HG03558 (cell line): Measurements from ENCODE around the gene VPS13A.
A peak's percentile ranks its signal among the peaks of the same experiment; 100 is the strongest.
"Not testable (repeated sequence)": the region's sequence is repeated elsewhere in the genome, so short reads cannot be mapped to it uniquely, and the experiment has no call there.

Experiments
- ATAC-seq: cut with Tn5 transposase; IDR thresholded peaks from one replicate; pipeline ENCODE4 v1.9.1; 2021; ENCODE audit warnings: moderate number of reproducible peaks; ENCODE audit not compliant: unreplicated experiment; ENCODE audit errors: extremely low read depth

VPS13A gene

GRCh38 chr9:77180056-77180455 is 2.7 kb downstream of the VPS13A start:
- no peak for ATAC-seq

GRCh38 chr9:77183581-77183980 is 6.2 kb downstream of the VPS13A start:
- ATAC-seq: no peak

GRCh38 chr9:77188242-77188641 is 10.9 kb downstream of the VPS13A start:
- ATAC-seq: no peak

- no peak for ATAC-seq
These were observed 17.1 kb downstream of the VPS13A start for GRCh38 chr9:77194423-77194822.

GRCh38 chr9:77210116-77210515 is 32.8 kb downstream of the VPS13A start:
- no peak for ATAC-seq

- ATAC-seq: no peak
These were observed 34.2 kb downstream of the VPS13A start for GRCh38 chr9:77211561-77211960.

- no peak for ATAC-seq
These were observed 35.5 kb downstream of the VPS13A start for GRCh38 chr9:77212801-77213200.

GRCh38 chr9:77215874-77216273 is 38.5 kb downstream of the VPS13A start:
- no peak for ATAC-seq

- no peak for ATAC-seq
These were observed 41.3 kb downstream of the VPS13A start for GRCh38 chr9:77218612-77219011.

- ATAC-seq: no peak
These were observed 44.1 kb downstream of the VPS13A start for GRCh38 chr9:77221431-77221830.

GRCh38 chr9:77224746-77225312 is 47.5 kb downstream of the VPS13A start:
- no peak for ATAC-seq

- no peak for ATAC-seq
These were observed 59.4 kb downstream of the VPS13A start for GRCh38 chr9:77236693-77237092.

- no peak for ATAC-seq
These were observed 60.6 kb downstream of the VPS13A start for GRCh38 chr9:77237896-77238295.

- ATAC-seq: no peak
These were observed 73.7 kb downstream of the VPS13A start for GRCh38 chr9:77251050-77251449.

- ATAC-seq: no peak
These were observed 79.9 kb downstream of the VPS13A start for GRCh38 chr9:77257275-77257674.

GRCh38 chr9:77261605-77262004 is 84.3 kb downstream of the VPS13A start:
- no peak for ATAC-seq

GRCh38 chr9:77267762-77268161 is 90.4 kb downstream of the VPS13A start:
- not testable (repeated sequence) for ATAC-seq

- ATAC-seq: peak; percentile 68
These were observed 93.8 kb downstream of the VPS13A start for GRCh38 chr9:77271023-77271690.

- ATAC-seq: no peak
These were observed 99.5 kb downstream of the VPS13A start for GRCh38 chr9:77276799-77277198.

GRCh38 chr9:77277719-77278118 is 100.4 kb downstream of the VPS13A start:
- no peak for ATAC-seq

- ATAC-seq: no peak
These were observed 106.7 kb downstream of the VPS13A start for GRCh38 chr9:77283991-77284390.

- ATAC-seq: no peak
These were observed 107.3 kb downstream of the VPS13A start for GRCh38 chr9:77284616-77285015.
